OCI-LY7 (cell line): Measurements from ENCODE around the gene DOCK3. TPM values are rescaled to one million over a fixed set of nuclear protein-coding genes. Genes with fewer than 3 reads are reported as not detected.
A peak's percentile ranks its signal among the peaks of the same experiment; 100 is the strongest.

Experiments
- BruUV-seq: library from RNA; stranded (reverse); fragments of 400-500 nt; replicated peaks from 2 replicates; lab custom pipeline; 2021; lab: Mats Ljungman, UMichigan
- CTCF ChIA-PET: fragments of 300-600 bp; sonication (Branson Sonifier 250); formaldehyde crosslinking; loops from one replicate; lab custom pipeline; 2022; ENCODE audit warnings: antibody characterized with exemption; ENCODE audit not compliant: unreplicated experiment; lab: Charles Lee
- POLR2A ChIA-PET: fragments of 300-600 bp; sonication (Branson Sonifier 250); formaldehyde crosslinking; loops from one replicate; lab custom pipeline; 2022; ENCODE audit warnings: antibody characterized with exemption; lab: Charles Lee
- DNase-seq: peaks from one replicate; pipeline ENCODE4 v3.0.0-alpha.2; 2015; ENCODE audit warnings: low spot score
- H2AFZ ChIP-seq: fragments of 200-600 bp; sonication (generic), shearing (Covaris generic); 2 replicates; pipeline ENCODE4 v1.6.1; 2014; ENCODE audit warnings: mild to moderate bottlenecking, antibody characterized with exemption, low read length, moderate library complexity
- H3K27ac ChIP-seq: fragments of 200-600 bp; sonication (generic); 2 replicates; pipeline ENCODE4 v1.5.1; 2014; ENCODE audit warnings: mixed run types, low read depth, mild to moderate bottlenecking, moderate library complexity, low read length, inconsistent platforms; ENCODE audit not compliant: poor library complexity, severe bottlenecking
- H3K36me3 ChIP-seq: fragments of 200-600 bp; sonication (generic); 2 replicates; pipeline ENCODE4 v1.6.1; 2014; ENCODE audit warnings: mild to moderate bottlenecking, antibody characterized with exemption, low read length, moderate library complexity, mixed read lengths; ENCODE audit not compliant: insufficient read depth
- H3K4me1 ChIP-seq: fragments of 200-600 bp; sonication (generic); 2 replicates; pipeline ENCODE4 v1.5.1; 2014; ENCODE audit warnings: mild to moderate bottlenecking, low read length; ENCODE audit not compliant: insufficient read depth, poor library complexity, severe bottlenecking
- H3K4me2 ChIP-seq: fragments of 200-600 bp; sonication (generic); 2 replicates; pipeline ENCODE4 v1.6.1; 2014; ENCODE audit warnings: mild to moderate bottlenecking, low read length
- H3K4me3 ChIP-seq: fragments of 200-600 bp; sonication (generic); 2 replicates; pipeline ENCODE4 v1.5.1; 2014; ENCODE audit warnings: mild to moderate bottlenecking, low read depth, low read length; ENCODE audit not compliant: poor library complexity, severe bottlenecking
- H3K79me2 ChIP-seq: fragments of 200-600 bp; sonication (generic); 2 replicates; pipeline ENCODE4 v1.6.1; 2016; ENCODE audit warnings: low read depth, mild to moderate bottlenecking, low read length, moderate library complexity, mixed read lengths; ENCODE audit not compliant: insufficient read depth
- H3K9me2 ChIP-seq: fragments of 200-600 bp; sonication (generic); 2 replicates; pipeline ENCODE4 v1.6.1; 2016; ENCODE audit warnings: mild to moderate bottlenecking, low read length, mixed read lengths; ENCODE audit not compliant: insufficient read depth
- H3K9me3 ChIP-seq: fragments of 200-600 bp; sonication (generic); 2 replicates; pipeline ENCODE4 v1.6.1; 2014; ENCODE audit warnings: mild to moderate bottlenecking, mixed run types, low read length, mixed read lengths
- H4K20me1 ChIP-seq: fragments of 200-600 bp; sonication (generic); 2 replicates; pipeline ENCODE4 v1.6.1; 2014; ENCODE audit warnings: mild to moderate bottlenecking, antibody characterized with exemption, low read length, moderate library complexity, mixed read lengths; ENCODE audit not compliant: insufficient read depth
- EZH2phosphoT487 ChIP-seq: fragments of 200-600 bp; sonication (generic); IDR thresholded peaks from 2 replicates; pipeline ENCODE4 v1.6.1; 2018; ENCODE audit warnings: low read depth, borderline replicate concordance, mild to moderate bottlenecking, mixed run types, antibody characterized with exemption, low read length, moderate library complexity, mixed read lengths
- intact Hi-C: fragments of 100-400 bp; cut with micrococcal nuclease; formaldehyde crosslinking; loops from one replicate; pipeline ENCODE4 v1.10.0; 2022; ENCODE audit not compliant: unreplicated experiment
- total RNA-seq, 2 experiments: library from RNA; depleted of rRNA in 1 of 2; stranded (reverse); fragments of >200 nt in 1 of 2; shearing (Covaris generic) in 1 of 2; gene quantifications; 2 replicates each; pipeline ENCODE4 v1.2.3, GENCODE V29; 2014 to 2022
- TF ChIP-seq, protein P1 (sequence below): fragments of 200-600 bp; sonication (generic); conservative IDR thresholded peaks from 2 replicates; pipeline ENCODE4 v1.5.1; 2014; ENCODE audit warnings: mild to moderate bottlenecking, antibody characterized with exemption, low read length, moderate library complexity, mixed read lengths

DOCK3 gene
- total RNA-seq, 2 experiments from 2014 or later: not detected

DNA sequence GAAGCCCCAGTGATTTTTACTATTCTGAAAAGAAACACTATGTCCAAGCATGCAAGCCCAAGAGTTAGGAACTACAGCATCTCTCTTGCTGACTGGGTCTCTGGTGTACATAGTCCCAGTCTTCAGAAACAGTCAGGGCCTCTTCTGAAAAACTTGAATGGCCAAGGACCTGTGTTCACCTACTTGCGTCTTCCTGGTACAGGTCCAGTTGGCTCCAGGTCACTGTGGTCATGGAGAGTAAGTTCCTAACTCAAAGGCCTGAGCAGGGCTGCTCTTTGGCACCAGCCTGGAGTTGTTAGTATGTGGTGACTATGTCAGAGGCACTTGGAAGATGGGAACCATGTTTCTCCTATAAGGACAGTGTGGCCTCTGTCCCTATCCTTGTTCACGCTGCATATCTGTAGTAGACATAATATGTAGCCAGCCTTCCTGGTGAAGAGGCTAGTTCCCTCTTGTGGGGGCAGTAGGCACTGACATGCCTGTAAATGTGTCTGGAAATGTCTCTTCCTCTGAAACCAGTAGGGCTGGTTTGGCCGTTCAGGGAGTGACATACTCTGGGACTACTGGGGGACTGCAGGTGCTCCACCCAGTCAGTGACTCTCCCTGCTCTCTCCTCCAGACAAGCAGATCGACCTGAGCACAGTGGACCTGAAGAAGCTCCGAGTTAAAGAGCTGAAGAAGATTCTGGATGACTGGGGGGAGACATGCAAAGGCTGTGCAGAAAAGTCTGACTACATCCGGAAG is 713.7 kb downstream of the DOCK3 start:
- peak overlapping the region; percentile 19 for H3K27ac ChIP-seq
- H3K4me2 ChIP-seq: peak overlapping the region; percentile 92
- peaks cover 64% of the 10 kb centered on the region for H3K36me3 ChIP-seq
- H3K9me3 ChIP-seq: no peaks in the 10 kb centered on the region
- no peak overlapping the region for H2AFZ ChIP-seq
- peak overlapping the region; percentile 90 for H3K4me3 ChIP-seq
- peaks cover 35% of the 10 kb centered on the region for H4K20me1 ChIP-seq
- H3K4me1 ChIP-seq: peaks cover 64% of the 10 kb centered on the region
- TF ChIP-seq EZH2phosphoT487: no peak
- TF ChIP-seq, protein P1, sequence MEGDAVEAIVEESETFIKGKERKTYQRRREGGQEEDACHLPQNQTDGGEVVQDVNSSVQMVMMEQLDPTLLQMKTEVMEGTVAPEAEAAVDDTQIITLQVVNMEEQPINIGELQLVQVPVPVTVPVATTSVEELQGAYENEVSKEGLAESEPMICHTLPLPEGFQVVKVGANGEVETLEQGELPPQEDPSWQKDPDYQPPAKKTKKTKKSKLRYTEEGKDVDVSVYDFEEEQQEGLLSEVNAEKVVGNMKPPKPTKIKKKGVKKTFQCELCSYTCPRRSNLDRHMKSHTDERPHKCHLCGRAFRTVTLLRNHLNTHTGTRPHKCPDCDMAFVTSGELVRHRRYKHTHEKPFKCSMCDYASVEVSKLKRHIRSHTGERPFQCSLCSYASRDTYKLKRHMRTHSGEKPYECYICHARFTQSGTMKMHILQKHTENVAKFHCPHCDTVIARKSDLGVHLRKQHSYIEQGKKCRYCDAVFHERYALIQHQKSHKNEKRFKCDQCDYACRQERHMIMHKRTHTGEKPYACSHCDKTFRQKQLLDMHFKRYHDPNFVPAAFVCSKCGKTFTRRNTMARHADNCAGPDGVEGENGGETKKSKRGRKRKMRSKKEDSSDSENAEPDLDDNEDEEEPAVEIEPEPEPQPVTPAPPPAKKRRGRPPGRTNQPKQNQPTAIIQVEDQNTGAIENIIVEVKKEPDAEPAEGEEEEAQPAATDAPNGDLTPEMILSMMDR: no peak; the same call in 1 of the 2 replicates
- H3K9me2 ChIP-seq: no peaks in the 10 kb centered on the region
- ChIA-PET CTCF (interaction anchor here (0.6 to 1.3 kb wide), 2 partner anchors 12 to 113 kb away, joined by 3 to 9 read pairs; no protein-coding TSS in a partner anchor), POLR2A (interaction anchor here (0.7 to 1.6 kb wide), 3 partner anchors 9 to 1096 kb away, joined by 3 to 6 read pairs (median 3); partner anchors contain the start of gene MAPKAPK3)
- peaks cover 58% of the 10 kb centered on the region for H3K79me2 ChIP-seq
- no TSS peak for BruUV-seq
- intact Hi-C loops: no loop called here
- peak; percentile 40 for DNase-seq

DNA sequence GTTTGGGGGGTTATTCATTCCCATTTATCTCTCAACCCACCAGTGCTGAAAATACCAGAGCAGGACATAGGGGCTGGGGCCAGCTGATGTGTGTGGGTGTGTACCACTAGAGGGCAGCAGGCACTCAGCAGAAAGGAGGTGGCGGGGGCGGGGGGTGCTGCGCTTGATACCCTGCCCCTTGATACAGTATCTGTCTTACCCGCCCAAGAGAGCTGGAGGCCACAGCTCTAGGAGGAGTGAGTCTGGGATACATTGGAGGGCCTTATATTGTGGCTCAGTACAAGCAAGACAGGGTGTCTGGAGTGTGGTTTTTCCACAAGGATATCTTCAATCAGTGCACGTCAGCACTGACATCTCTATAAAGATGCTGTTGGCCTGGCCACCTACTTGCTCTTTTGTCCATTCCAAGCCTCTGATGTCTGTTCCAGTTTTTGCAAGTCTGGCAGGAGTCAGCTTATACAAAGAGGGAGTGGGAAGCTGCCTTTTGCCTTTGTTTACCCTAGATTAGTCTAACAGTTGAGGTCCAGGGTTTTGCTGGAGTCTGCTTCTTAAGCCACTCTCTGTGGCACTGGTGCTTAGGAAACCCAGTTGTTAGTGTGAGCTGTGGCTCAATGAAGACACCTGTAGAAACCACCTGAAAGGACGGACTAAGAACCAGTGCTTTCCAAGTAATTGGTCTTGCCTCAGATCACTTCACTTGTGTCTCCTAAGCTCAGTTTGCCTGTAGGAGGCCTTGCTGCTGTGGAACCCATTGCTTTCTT is 714.9 kb downstream of the DOCK3 start:
- POLR2A ChIA-PET: interaction anchor here (0.7 to 1.6 kb wide), 3 partner anchors 226 to 1097 kb away, joined by 3 to 6 read pairs (median 3); partner anchors contain the start of gene MAPKAPK3
- DNase-seq: peak; percentile 77
- peak overlapping the region; percentile 92 for H3K4me2 ChIP-seq
- no peaks in the 10 kb centered on the region for H3K9me3 ChIP-seq
- H3K79me2 ChIP-seq: peaks cover 62% of the 10 kb centered on the region
- H4K20me1 ChIP-seq: peaks cover 39% of the 10 kb centered on the region
- H3K4me3 ChIP-seq: no peak overlapping the region
- no peaks in the 10 kb centered on the region for H3K9me2 ChIP-seq
- CTCF ChIA-PET: interaction anchor here (0.6 to 1.3 kb wide), 2 partner anchors 13 to 112 kb away, joined by 3 to 9 read pairs; no protein-coding TSS in a partner anchor
- intact Hi-C loops: loop anchor here (2.0 kb wide), 1 partner anchor 773 kb away; the partner anchor contains the start of gene MAPKAPK3
- H3K27ac ChIP-seq: peak overlapping the region; percentile 51
- BruUV-seq: no TSS peak
- H3K36me3 ChIP-seq: peaks cover 76% of the 10 kb centered on the region
- no peak overlapping the region for H2AFZ ChIP-seq
- peaks cover 72% of the 10 kb centered on the region for H3K4me1 ChIP-seq
- TF ChIP-seq EZH2phosphoT487: no peak
- TF ChIP-seq, protein P1: peak; percentile 96
